GM18505 (cell line): Measurements from ENCODE around the gene XKRX.
A peak's percentile ranks its signal among the peaks of the same experiment; 100 is the strongest.

Experiments used
- ATAC-seq: cut with Tn5 transposase; IDR thresholded peaks from one replicate; pipeline ENCODE4 v1.9.1; 2021; ENCODE audit not compliant: unreplicated experiment
- POLR2A ChIP-seq: IDR thresholded peaks from 4 replicates; pipeline ENCODE4 v1.6.1; 2011; ENCODE audit warnings: borderline replicate concordance; ENCODE audit not compliant: insufficient read depth, insufficient read length; ENCODE audit errors: extremely low read depth

Gene XKRX

GRCh38 chrX:100928660-100929613 lies at the start of gene XKRX:
TSS of gene XKRX (minus strand) at chrX:100928917. CDS start at chrX:100928304, 613 bp downstream.
- no peak for TF ChIP-seq POLR2A
- ATAC-seq = peak; percentile 55

GRCh38 chrX:100976211-100976610 lies 47.5 kb upstream of the XKRX start:
- ATAC-seq = no peak
- TF ChIP-seq POLR2A = no peak

GRCh38 chrX:100975212-100975611 lies 46.5 kb upstream of the XKRX start:
- TF ChIP-seq POLR2A = no peak
- no peak for ATAC-seq

GRCh38 chrX:100973411-100973810 lies 44.7 kb upstream of the XKRX start:
- no peak for ATAC-seq
- no peak for TF ChIP-seq POLR2A

- ATAC-seq = no peak
- no peak for TF ChIP-seq POLR2A
Observed at GRCh38 chrX:100969936-100970335, 41.2 kb upstream of the XKRX start.

- no peak for TF ChIP-seq POLR2A
- ATAC-seq = no peak
Observed at GRCh38 chrX:100969408-100969807, 40.7 kb upstream of the XKRX start, which contains the start of gene ARL13A. TSS of gene ARL13A (plus strand) at chrX:100969708. CDS start at chrX:100973690, 3,982 bp downstream.

GRCh38 chrX:100964362-100964761 lies 35.6 kb upstream of the XKRX start:
- TF ChIP-seq POLR2A = no peak
- ATAC-seq = no peak

- no peak for TF ChIP-seq POLR2A
- no peak for ATAC-seq
Observed at GRCh38 chrX:100962811-100963210, 34.1 kb upstream of the XKRX start.

- ATAC-seq = no peak
Observed at GRCh38 chrX:100948557-100948956, 19.8 kb upstream of the XKRX start.

GRCh38 chrX:100946299-100946927 lies 17.7 kb upstream of the XKRX start:
- ATAC-seq = no peak
- no peak for TF ChIP-seq POLR2A

More at GRCh38 chrX:100948557-100948956, 19.8 kb upstream of the XKRX start:
- no peak for TF ChIP-seq POLR2A

- no peak for ATAC-seq
- TF ChIP-seq POLR2A = no peak
Observed at GRCh38 chrX:100944601-100945000, 15.9 kb upstream of the XKRX start.

GRCh38 chrX:100939333-100939732 lies 10.6 kb upstream of the XKRX start:
- TF ChIP-seq POLR2A = no peak

GRCh38 chrX:100935767-100936166 lies 7.0 kb upstream of the XKRX start:
- ATAC-seq = no peak

More at GRCh38 chrX:100939333-100939732, 10.6 kb upstream of the XKRX start:
- no peak for ATAC-seq

GRCh38 chrX:100931925-100932285 lies 3.2 kb upstream of the XKRX start:
- no peak for ATAC-seq
- no peak for TF ChIP-seq POLR2A

More at GRCh38 chrX:100935767-100936166, 7.0 kb upstream of the XKRX start:
- TF ChIP-seq POLR2A = no peak
